ENCODE measurements around the gene GPR183. TPM values are rescaled to one million over a fixed set of nuclear protein-coding genes. Genes with fewer than 3 reads are reported as not detected.

GPR183 gene
- total and polyA plus RNA-seq, 10 of the 15 experiments (the other 5 are each of a cell fraction or from before 2014, with no cell fraction given): 134 to 669 (median 225) TPM

GRCh38 chr13:99269627-99270241 is 37.5 kb downstream of the GPR183 start (continued):
- TF ChIP-seq ZNF592 (IDR thresholded peaks at IDR 0.05): no peak; the same call in 1 of the 2 replicates
- TF ChIP-seq, protein P1, sequence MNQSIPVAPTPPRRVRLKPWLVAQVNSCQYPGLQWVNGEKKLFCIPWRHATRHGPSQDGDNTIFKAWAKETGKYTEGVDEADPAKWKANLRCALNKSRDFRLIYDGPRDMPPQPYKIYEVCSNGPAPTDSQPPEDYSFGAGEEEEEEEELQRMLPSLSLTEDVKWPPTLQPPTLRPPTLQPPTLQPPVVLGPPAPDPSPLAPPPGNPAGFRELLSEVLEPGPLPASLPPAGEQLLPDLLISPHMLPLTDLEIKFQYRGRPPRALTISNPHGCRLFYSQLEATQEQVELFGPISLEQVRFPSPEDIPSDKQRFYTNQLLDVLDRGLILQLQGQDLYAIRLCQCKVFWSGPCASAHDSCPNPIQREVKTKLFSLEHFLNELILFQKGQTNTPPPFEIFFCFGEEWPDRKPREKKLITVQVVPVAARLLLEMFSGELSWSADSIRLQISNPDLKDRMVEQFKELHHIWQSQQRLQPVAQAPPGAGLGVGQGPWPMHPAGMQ (IDR thresholded peaks at IDR 0.05; ENCODE audit: borderline replicate concordance): no peak
- TF ChIP-seq BMI1 (IDR thresholded peaks at IDR 0.05; ENCODE audit: borderline replicate concordance): no peak
- peak; percentile 41; the same call in 1 of the 2 replicates for TF ChIP-seq MEF2A (IDR thresholded peaks at IDR 0.05; ENCODE audit: insufficient read depth, low read depth, low read length)
- peak; percentile 90 for TF ChIP-seq SMC3 (IDR thresholded peaks at IDR 0.05; ENCODE audit: borderline replicate concordance, low read length)
- no peak for TF ChIP-seq NR2F1 (conservative IDR thresholded peaks at IDR 0.05)
- TF ChIP-seq, protein P2, sequence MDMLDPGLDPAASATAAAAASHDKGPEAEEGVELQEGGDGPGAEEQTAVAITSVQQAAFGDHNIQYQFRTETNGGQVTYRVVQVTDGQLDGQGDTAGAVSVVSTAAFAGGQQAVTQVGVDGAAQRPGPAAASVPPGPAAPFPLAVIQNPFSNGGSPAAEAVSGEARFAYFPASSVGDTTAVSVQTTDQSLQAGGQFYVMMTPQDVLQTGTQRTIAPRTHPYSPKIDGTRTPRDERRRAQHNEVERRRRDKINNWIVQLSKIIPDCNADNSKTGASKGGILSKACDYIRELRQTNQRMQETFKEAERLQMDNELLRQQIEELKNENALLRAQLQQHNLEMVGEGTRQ (IDR thresholded peaks at IDR 0.05; ENCODE audit: borderline replicate concordance, low read depth, low read length): no peak
- no peak for TF ChIP-seq KAT2A (conservative IDR thresholded peaks at IDR 0.05; ENCODE audit: control insufficient read depth, low read depth, low read length)
- no peak for TF ChIP-seq PBX3 (IDR thresholded peaks at IDR 0.05; ENCODE audit: insufficient replicate concordance, low read depth, low read length)
- TF ChIP-seq TARDBP (IDR thresholded peaks at IDR 0.05; ENCODE audit: borderline replicate concordance): no peak
- no peak for TF ChIP-seq SREBF1 (IDR thresholded peaks at IDR 0.05; ENCODE audit: low read length)
- TF ChIP-seq CBX3 (IDR thresholded peaks at IDR 0.05; ENCODE audit: borderline replicate concordance, low read depth): no peak
- TF ChIP-seq E2F4 (IDR thresholded peaks at IDR 0.05; ENCODE audit: low read depth, low read length): no peak
- no peak for TF ChIP-seq EP300 (IDR thresholded peaks at IDR 0.05; ENCODE audit: borderline replicate concordance in 1 of 2, control insufficient read depth in 1 of 2, low read depth in 2 of 2, low read length in 2 of 2)
- TF ChIP-seq RFX5 (IDR thresholded peaks at IDR 0.05; ENCODE audit: low read depth, low read length): no peak
- TF ChIP-seq HCFC1 (IDR thresholded peaks at IDR 0.05; ENCODE audit: low read length): no peak
- peak; percentile 67 for TF ChIP-seq JUNB (IDR thresholded peaks at IDR 0.05)
- no peak for TF ChIP-seq BCL11A (IDR thresholded peaks at IDR 0.05; ENCODE audit: low read depth, low read length)
- no peak for TF ChIP-seq TCF12 (IDR thresholded peaks at IDR 0.05; ENCODE audit: low read depth, low read length)
- no peak for TF ChIP-seq SMAD5 (IDR thresholded peaks at IDR 0.05; ENCODE audit: low read depth)
- TF ChIP-seq CBX5 (IDR thresholded peaks at IDR 0.05; ENCODE audit: low read depth): no peak

Data from GM12878 (cell line).